Neuron (in vitro differentiated cells): ENCODE data around the gene SRRM4.

Experiments
- H2AFZ ChIP-seq: one replicate; pipeline ENCODE4 v1.6.1; 2013; ENCODE audit warnings: low read depth, mild to moderate bottlenecking, inconsistent platforms, low read length, moderate library complexity
- H3K27me3 ChIP-seq: one replicate; pipeline ENCODE4 v1.6.1; 2013; ENCODE audit warnings: low read length; ENCODE audit not compliant: insufficient read depth
- H3K36me3 ChIP-seq: one replicate; pipeline ENCODE4 v1.6.1; 2013; ENCODE audit warnings: low read length; ENCODE audit not compliant: insufficient read depth
- H3K4me1 ChIP-seq: one replicate; pipeline ENCODE4 v1.6.1; 2013; ENCODE audit warnings: low read length; ENCODE audit not compliant: insufficient read depth
- H3K4me3 ChIP-seq: 2 replicates; pipeline ENCODE4 v1.5.1; 2013; ENCODE audit warnings: mild to moderate bottlenecking, low read length, moderate library complexity
- H3K9me3 ChIP-seq: one replicate; pipeline ENCODE4 v1.6.1; 2013; ENCODE audit warnings: low read length

SRRM4 gene

GRCh38 chr12:119122047-119122446 is 140.7 kb downstream of the SRRM4 start:
- Histone ChIP-seq H3K36me3 (no peaks in the 10 kb centered on the region), H3K4me1 (no peaks in the 10 kb centered on the region), H3K4me3 (no peak overlapping the region), H3K27me3 (no peaks in the 10 kb centered on the region), H3K9me3 (no peaks in the 10 kb centered on the region), H2AFZ (no peak overlapping the region)

- Histone ChIP-seq H3K4me3 (no peak overlapping the region), H3K9me3 (no peaks in the 10 kb centered on the region), H2AFZ (no peak overlapping the region), H3K36me3 (no peaks in the 10 kb centered on the region), H3K4me1 (no peaks in the 10 kb centered on the region), H3K27me3 (no peaks in the 10 kb centered on the region)
Observed at GRCh38 chr12:119122751-119123150, 141.4 kb downstream of the SRRM4 start.

GRCh38 chr12:119128527-119128926 is 147.2 kb downstream of the SRRM4 start:
- peaks cover 2% of the 10 kb centered on the region for H3K36me3 ChIP-seq
- H3K9me3 ChIP-seq, result no peaks in the 10 kb centered on the region
- no peaks in the 10 kb centered on the region for H3K27me3 ChIP-seq
- no peaks in the 10 kb centered on the region for H3K4me1 ChIP-seq
- no peak overlapping the region for H2AFZ ChIP-seq
- H3K4me3 ChIP-seq, result no peak overlapping the region

- Histone ChIP-seq H3K9me3 (no peaks in the 10 kb centered on the region), H2AFZ (no peak overlapping the region), H3K36me3 (peaks cover 2% of the 10 kb centered on the region), H3K4me3 (no peak overlapping the region), H3K4me1 (no peaks in the 10 kb centered on the region), H3K27me3 (no peaks in the 10 kb centered on the region)
Observed at GRCh38 chr12:119129827-119130434, 148.6 kb downstream of the SRRM4 start.

- no peaks in the 10 kb centered on the region for H3K9me3 ChIP-seq
- H2AFZ ChIP-seq, result no peak overlapping the region
- no peak overlapping the region for H3K4me3 ChIP-seq
- no peaks in the 10 kb centered on the region for H3K4me1 ChIP-seq
- peaks cover 2% of the 10 kb centered on the region for H3K36me3 ChIP-seq
- H3K27me3 ChIP-seq, result no peaks in the 10 kb centered on the region
Observed at GRCh38 chr12:119130523-119130922, 149.2 kb downstream of the SRRM4 start.

GRCh38 chr12:119134284-119135072 is 153.1 kb downstream of the SRRM4 start:
- Histone ChIP-seq H2AFZ (no peak overlapping the region), H3K27me3 (no peaks in the 10 kb centered on the region), H3K4me3 (no peak overlapping the region), H3K36me3 (peaks cover 2% of the 10 kb centered on the region), H3K4me1 (no peaks in the 10 kb centered on the region), H3K9me3 (no peaks in the 10 kb centered on the region)

- H2AFZ ChIP-seq, result no peak overlapping the region
- H3K4me1 ChIP-seq, result no peaks in the 10 kb centered on the region
- H3K9me3 ChIP-seq, result no peaks in the 10 kb centered on the region
- no peak overlapping the region for H3K4me3 ChIP-seq
- H3K36me3 ChIP-seq, result no peaks in the 10 kb centered on the region
- H3K27me3 ChIP-seq, result no peaks in the 10 kb centered on the region
Observed at GRCh38 chr12:119136811-119137410, 155.6 kb downstream of the SRRM4 start.

- no peaks in the 10 kb centered on the region for H3K27me3 ChIP-seq
- no peaks in the 10 kb centered on the region for H3K36me3 ChIP-seq
- no peak overlapping the region for H3K4me3 ChIP-seq
- H3K9me3 ChIP-seq, result no peaks in the 10 kb centered on the region
- no peaks in the 10 kb centered on the region for H3K4me1 ChIP-seq
- H2AFZ ChIP-seq, result no peak overlapping the region
Observed at GRCh38 chr12:119139448-119139847, 158.1 kb downstream of the SRRM4 start.

GRCh38 chr12:119145367-119145766 is 164.0 kb downstream of the SRRM4 start:
- no peaks in the 10 kb centered on the region for H3K27me3 ChIP-seq
- no peak overlapping the region for H2AFZ ChIP-seq
- H3K4me3 ChIP-seq, result no peak overlapping the region
- H3K4me1 ChIP-seq, result no peaks in the 10 kb centered on the region
- H3K36me3 ChIP-seq, result no peaks in the 10 kb centered on the region
- no peaks in the 10 kb centered on the region for H3K9me3 ChIP-seq

- Histone ChIP-seq H3K36me3 (no peaks in the 10 kb centered on the region), H3K27me3 (no peaks in the 10 kb centered on the region), H3K4me3 (no peak overlapping the region), H3K9me3 (no peaks in the 10 kb centered on the region), H2AFZ (no peak overlapping the region), H3K4me1 (no peaks in the 10 kb centered on the region)
Observed at GRCh38 chr12:119147847-119148448, 166.6 kb downstream of the SRRM4 start.

GRCh38 chr12:119149270-119149669 is 167.9 kb downstream of the SRRM4 start:
- H2AFZ ChIP-seq, result no peak overlapping the region
- no peaks in the 10 kb centered on the region for H3K27me3 ChIP-seq
- no peaks in the 10 kb centered on the region for H3K4me1 ChIP-seq
- H3K4me3 ChIP-seq, result no peak overlapping the region
- no peaks in the 10 kb centered on the region for H3K36me3 ChIP-seq
- no peaks in the 10 kb centered on the region for H3K9me3 ChIP-seq

- no peaks in the 10 kb centered on the region for H3K4me1 ChIP-seq
- H2AFZ ChIP-seq, result no peak overlapping the region
Observed at GRCh38 chr12:119151445-119152026, 170.2 kb downstream of the SRRM4 start.

More at GRCh38 chr12:119151445-119152026, 170.2 kb downstream of the SRRM4 start:
- H3K27me3 ChIP-seq, result no peaks in the 10 kb centered on the region
- H3K9me3 ChIP-seq, result no peaks in the 10 kb centered on the region
- H3K36me3 ChIP-seq, result no peaks in the 10 kb centered on the region
- no peak overlapping the region for H3K4me3 ChIP-seq
